HCT116 (cell line): Measurements from ENCODE around the gene DISP2. TPM values are rescaled to one million over a fixed set of nuclear protein-coding genes. Genes with fewer than 3 reads are reported as not detected.

Experiments used
- ATAC-seq: fragments of 200-7000 bp; cut with Tn5 transposase; 2 replicates; pipeline ENCODE4 v1.9.1; 2020; ENCODE audit warnings: mild to moderate bottlenecking, moderate library complexity
- BruUV-seq: library from RNA; stranded (reverse); fragments of 400-500 nt; replicated peaks from 2 replicates; lab custom pipeline; 2021; lab: Mats Ljungman, UMichigan
- CTCF ChIA-PET: fragments of 300-600 bp; sonication (Branson Sonifier 250); formaldehyde crosslinking; loops from one replicate; lab custom pipeline; 2021; ENCODE audit warnings: antibody characterized with exemption; lab: Charles Lee
- POLR2A ChIA-PET: fragments of 300-600, 350-600 bp; sonication (Branson Sonifier 250); formaldehyde crosslinking; loops from one replicate; lab custom pipeline; 2021; ENCODE audit warnings: antibody characterized with exemption; lab: Charles Lee
- RAD21 ChIA-PET, 2 experiments: fragments of 300-600 bp; sonication (Branson Sonifier 250); formaldehyde crosslinking; loops; one replicate each; lab custom pipeline; 2023; ENCODE audit warnings: low total read pairs in 2 of 2; ENCODE audit not compliant: uncharacterized antibody in 2 of 2, unreplicated experiment in 2 of 2, low non-redundant PET in 1 of 2; lab: Charles Lee
- DNase-seq: peaks from one replicate; pipeline ENCODE4 v3.0.0-alpha.2; 2010; ENCODE audit warnings: low read depth, low spot score
- H2AFZ ChIP-seq: fragments of 200-600 bp; shearing (Covaris generic), sonication (generic); 2 replicates; pipeline ENCODE4 v1.6.1; 2017; ENCODE audit warnings: low read depth, mixed run types, mixed read lengths, antibody characterized with exemption, low read length; ENCODE audit not compliant: poor library complexity, severe bottlenecking
- H3K27ac ChIP-seq: 2 replicates; pipeline ENCODE4 v1.5.1; 2012; ENCODE audit warnings: low read depth, low read length
- H3K27me3 ChIP-seq: fragments of 200-600 bp; sonication (generic); 2 replicates; pipeline ENCODE4 v1.6.1; 2016; ENCODE audit warnings: mixed run types, low read length, mixed read lengths; ENCODE audit not compliant: insufficient read depth
- H3K36me3 ChIP-seq, 2 experiments: fragments of 200-500 bp in 1 of 2; fragments of 200-600 bp in 1 of 2; sonication (Bioruptor generic) in 1 of 2; sonication (generic) in 1 of 2; 2 replicates each; pipeline versions ENCODE4 v1.5.1 to v1.6.1; 2014 to 2016; ENCODE audit warnings: low read length in 2 of 2, inconsistent platforms in 1 of 2, mixed read lengths in 1 of 2, mixed run types in 1 of 2; ENCODE audit not compliant: insufficient read depth in 2 of 2, control insufficient read depth in 1 of 2
- H3K4me1 ChIP-seq, 2 experiments: fragments of 200-600 bp in 1 of 2; sonication (generic) in 1 of 2; 2 replicates each; pipeline versions ENCODE4 v1.5.1 to v1.6.1; 2012 to 2017; ENCODE audit warnings: low read length in 2 of 2, inconsistent platforms in 1 of 2, mild to moderate bottlenecking in 1 of 2, mixed read lengths in 1 of 2, mixed run types in 1 of 2, moderate library complexity in 1 of 2; ENCODE audit not compliant: insufficient read depth in 2 of 2, control insufficient read depth in 1 of 2
- H3K4me2 ChIP-seq: fragments of 200-600 bp; sonication (generic); 2 replicates; pipeline ENCODE4 v1.6.1; 2017; ENCODE audit warnings: mixed run types, low read length, mixed read lengths
- H3K4me3 ChIP-seq, 2 experiments: fragments of 200-600 bp in 1 of 2; sonication (generic) in 1 of 2; replicated peaks in 1 of 2; 2 replicates each; pipeline ENCODE4 v1.5.1; 2011 to 2016; ENCODE audit warnings: low read length in 2 of 2, control low read depth in 1 of 2, low read depth in 1 of 2, mild to moderate bottlenecking in 1 of 2, mixed read lengths in 1 of 2, mixed run types in 1 of 2
- H3K79me2 ChIP-seq: fragments of 200-600 bp; sonication (generic); 2 replicates; pipeline ENCODE4 v1.6.1; 2017; ENCODE audit warnings: mild to moderate bottlenecking, mixed run types, low read length, moderate library complexity, mixed read lengths; ENCODE audit not compliant: insufficient read depth
- H3K9ac ChIP-seq: fragments of 200-600 bp; sonication (generic); 2 replicates; pipeline ENCODE4 v1.6.1; 2016; ENCODE audit warnings: low read length, mixed read lengths
- H3K9me2 ChIP-seq: fragments of 200-600 bp; sonication (generic), shearing (Covaris generic); 2 replicates; pipeline ENCODE4 v1.6.1; 2017; ENCODE audit warnings: mixed run types, mild to moderate bottlenecking, moderate library complexity; ENCODE audit not compliant: insufficient read depth
- H3K9me3 ChIP-seq, 2 experiments: fragments of 200-500 bp in 1 of 2; fragments of 200-600 bp in 1 of 2; sonication (Bioruptor generic) in 1 of 2; sonication (generic) in 1 of 2; 2 replicates each; pipeline ENCODE4 v1.6.1; 2014 to 2017; ENCODE audit warnings: low read length in 2 of 2, mixed read lengths in 2 of 2, inconsistent platforms in 1 of 2, low read depth in 1 of 2, mild to moderate bottlenecking in 1 of 2, mixed run types in 1 of 2, moderate library complexity in 1 of 2; ENCODE audit not compliant: control insufficient read depth in 1 of 2, insufficient read depth in 1 of 2
- H4K20me1 ChIP-seq: fragments of 200-600 bp; sonication (generic), shearing (Covaris generic); 2 replicates; pipeline ENCODE4 v1.6.1; 2017; ENCODE audit warnings: mixed run types, mild to moderate bottlenecking, moderate library complexity; ENCODE audit not compliant: insufficient read depth
- CBX3 ChIP-seq: IDR thresholded peaks from 2 replicates; pipeline ENCODE4 v1.6.1; 2012; ENCODE audit warnings: low read depth
- CEBPB ChIP-seq: IDR thresholded peaks from 2 replicates; pipeline ENCODE4 v1.6.1; 2012; ENCODE audit warnings: low read depth
- CTCF ChIP-seq, 3 experiments: fragments of 200-600 bp in 1 of 3; sonication (generic) in 1 of 3; IDR thresholded peaks in 2 of 3; conservative IDR thresholded peaks in 1 of 3; 2 replicates each; pipeline ENCODE4 v1.5.1; 2012 to 2017; ENCODE audit warnings: low read depth in 2 of 3, low read length in 2 of 3, antibody characterized with exemption in 1 of 3, borderline replicate concordance in 1 of 3, control low read depth in 1 of 3, mild to moderate bottlenecking in 1 of 3, mixed read lengths in 1 of 3, mixed run types in 1 of 3, moderate library complexity in 1 of 3; ENCODE audit not compliant: insufficient read depth in 1 of 3
- ELF1 ChIP-seq: IDR thresholded peaks from 2 replicates; pipeline ENCODE4 v1.6.1; 2012; ENCODE audit warnings: low read depth, borderline replicate concordance
- EZH2phosphoT487 ChIP-seq: fragments of 200-600 bp; IDR thresholded peaks from 2 replicates; pipeline ENCODE4 v1.6.1; 2018; ENCODE audit warnings: antibody characterized with exemption, borderline replicate concordance
- JUND ChIP-seq: IDR thresholded peaks from 2 replicates; pipeline ENCODE4 v1.6.1; 2012
- POLR2A ChIP-seq: IDR thresholded peaks from 2 replicates; pipeline ENCODE4 v1.7.0; 2011; ENCODE audit warnings: borderline replicate concordance; ENCODE audit not compliant: insufficient read depth, insufficient read length; ENCODE audit errors: extremely low read depth
- POLR2AphosphoS5 ChIP-seq: IDR thresholded peaks from 2 replicates; pipeline ENCODE4 v1.6.1; 2011; ENCODE audit warnings: mild to moderate bottlenecking, low read depth, low read length, moderate library complexity
- RAD21 ChIP-seq: IDR thresholded peaks from 2 replicates; pipeline ENCODE4 v1.6.1; 2012; ENCODE audit warnings: low read depth, mild to moderate bottlenecking
- TCF7L2 ChIP-seq: IDR thresholded peaks from 2 replicates; pipeline ENCODE4 v1.7.0; 2011; ENCODE audit warnings: borderline replicate concordance, inconsistent platforms; ENCODE audit not compliant: insufficient read depth, insufficient read length; ENCODE audit errors: extremely low read depth
- ZBTB33 ChIP-seq: IDR thresholded peaks from 2 replicates; pipeline ENCODE4 v1.6.1; 2011; ENCODE audit warnings: mild to moderate bottlenecking, low read length, moderate library complexity; ENCODE audit not compliant: insufficient replicate concordance; ENCODE audit errors: extremely low read depth
- ZFX ChIP-seq: fragments of 450-650 bp; IDR thresholded peaks from 2 replicates; pipeline ENCODE4 v1.6.1; 2017
- ZNF274 ChIP-seq: fragments of 200-500 bp; sonication (Bioruptor generic); IDR thresholded peaks from 2 replicates; pipeline ENCODE4 v1.6.1; 2014; ENCODE audit warnings: mild to moderate bottlenecking, low read depth, low read length, inconsistent platforms
- intact Hi-C: fragments of 100-400 bp; cut with micrococcal nuclease; formaldehyde crosslinking; loops from 2 replicates; pipeline ENCODE4 v1.10.0; 2022
- total RNA-seq: library from RNA; stranded (reverse); gene quantifications from one replicate; pipeline ENCODE4 v1.2.1, GENCODE V29; 2021; ENCODE audit not compliant: unreplicated experiment
- TF ChIP-seq, protein P1 (sequence below): IDR thresholded peaks from 2 replicates; pipeline ENCODE4 v1.6.1; 2012; ENCODE audit warnings: low read depth

Gene DISP2
- total RNA-seq, 1 experiment from 2014 or later, result 3.3 TPM

DNA sequence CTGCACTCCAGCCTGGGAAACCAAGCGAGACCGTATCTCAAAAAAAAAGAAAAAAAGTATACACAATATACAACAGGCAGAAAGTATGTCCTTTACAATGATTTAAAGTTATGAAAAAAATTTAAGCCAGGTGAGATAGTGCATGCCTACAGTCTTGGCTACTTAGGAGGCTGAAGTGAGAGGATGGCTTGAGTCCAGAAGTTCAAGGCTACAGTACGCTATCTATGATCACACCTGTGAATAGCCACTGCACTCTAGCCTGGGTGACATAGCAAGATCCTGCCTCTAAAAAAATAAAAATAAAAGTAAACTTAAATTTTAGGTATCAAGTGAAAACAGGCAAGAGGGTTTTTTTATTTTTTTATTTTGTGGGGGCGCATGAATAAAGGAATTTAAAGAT, 21.4 kb downstream of the DISP2 start:
- Histone ChIP-seq H3K27me3 (no peaks in the 10 kb centered on the region), H4K20me1 (no peaks in the 10 kb centered on the region), H3K9me2 (no peaks in the 10 kb centered on the region), H3K79me2 (peaks cover 16% of the 10 kb centered on the region), H3K9ac (no peak overlapping the region), H2AFZ (peak overlapping the region; percentile 27), H3K4me1 (peaks cover 15 to 31% of the 10 kb centered on the region in 2 experiments), H3K36me3 (peaks cover 0 to under 1% of the 10 kb centered on the region in 2 experiments; a peak in 1 of 4 replicates), H3K4me2 (peak overlapping the region; percentile 65), H3K27ac (peak overlapping the region; percentile 48; the same call in 1 of the 2 replicates), H3K9me3 (no peaks in the 10 kb centered on the region), H3K4me3 (no peak overlapping the region)
- no TSS peak for BruUV-seq
- ChIA-PET CTCF (interaction anchor here (1.2 kb wide), 1 partner anchor 40 kb away, joined by 3 read pairs; no protein-coding TSS in a partner anchor), RAD21 (interaction anchor here in 1 of 2 experiments (0.7 kb wide), 1 partner anchor 34 kb away, joined by 4 read pairs; no protein-coding TSS in a partner anchor), POLR2A (interaction anchor here (1.4 kb wide), 1 partner anchor 10 kb away, joined by 4 read pairs; no protein-coding TSS in a partner anchor)
- no peak for TF ChIP-seq JUND
- TF ChIP-seq CBX3, result no peak
- TF ChIP-seq CEBPB, result no peak
- no peak for TF ChIP-seq TCF7L2
- no peak for TF ChIP-seq EZH2phosphoT487
- no peak for TF ChIP-seq POLR2A
- TF ChIP-seq RAD21, result no peak
- no peak for TF ChIP-seq ELF1
- no peak for TF ChIP-seq POLR2AphosphoS5
- no peak for TF ChIP-seq ZNF274
- no peak for TF ChIP-seq CTCF (IDR thresholded peaks at IDR 0.05 in 2 of 3, conservative IDR thresholded peaks at IDR 0.05 in 1 of 3; ENCODE audit: borderline replicate concordance in 1 of 3, insufficient read depth in 1 of 3, low read depth in 2 of 3, low read length in 2 of 3)
- TF ChIP-seq ZFX, result no peak
- TF ChIP-seq, protein P1, sequence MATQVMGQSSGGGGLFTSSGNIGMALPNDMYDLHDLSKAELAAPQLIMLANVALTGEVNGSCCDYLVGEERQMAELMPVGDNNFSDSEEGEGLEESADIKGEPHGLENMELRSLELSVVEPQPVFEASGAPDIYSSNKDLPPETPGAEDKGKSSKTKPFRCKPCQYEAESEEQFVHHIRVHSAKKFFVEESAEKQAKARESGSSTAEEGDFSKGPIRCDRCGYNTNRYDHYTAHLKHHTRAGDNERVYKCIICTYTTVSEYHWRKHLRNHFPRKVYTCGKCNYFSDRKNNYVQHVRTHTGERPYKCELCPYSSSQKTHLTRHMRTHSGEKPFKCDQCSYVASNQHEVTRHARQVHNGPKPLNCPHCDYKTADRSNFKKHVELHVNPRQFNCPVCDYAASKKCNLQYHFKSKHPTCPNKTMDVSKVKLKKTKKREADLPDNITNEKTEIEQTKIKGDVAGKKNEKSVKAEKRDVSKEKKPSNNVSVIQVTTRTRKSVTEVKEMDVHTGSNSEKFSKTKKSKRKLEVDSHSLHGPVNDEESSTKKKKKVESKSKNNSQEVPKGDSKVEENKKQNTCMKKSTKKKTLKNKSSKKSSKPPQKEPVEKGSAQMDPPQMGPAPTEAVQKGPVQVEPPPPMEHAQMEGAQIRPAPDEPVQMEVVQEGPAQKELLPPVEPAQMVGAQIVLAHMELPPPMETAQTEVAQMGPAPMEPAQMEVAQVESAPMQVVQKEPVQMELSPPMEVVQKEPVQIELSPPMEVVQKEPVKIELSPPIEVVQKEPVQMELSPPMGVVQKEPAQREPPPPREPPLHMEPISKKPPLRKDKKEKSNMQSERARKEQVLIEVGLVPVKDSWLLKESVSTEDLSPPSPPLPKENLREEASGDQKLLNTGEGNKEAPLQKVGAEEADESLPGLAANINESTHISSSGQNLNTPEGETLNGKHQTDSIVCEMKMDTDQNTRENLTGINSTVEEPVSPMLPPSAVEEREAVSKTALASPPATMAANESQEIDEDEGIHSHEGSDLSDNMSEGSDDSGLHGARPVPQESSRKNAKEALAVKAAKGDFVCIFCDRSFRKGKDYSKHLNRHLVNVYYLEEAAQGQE, result no peak
- TF ChIP-seq ZBTB33, result no peak
- DNase-seq (no peak), ATAC-seq (no peak)
- intact Hi-C loops, result no loop called here
